Measurements from ENCODE around the gene PLXNA2.

PLXNA2 gene

GRCh38 chr1:208010487-208011071, 233.6 kb downstream of the PLXNA2 start:
- Histone ChIP-seq H3K4me3 (ENCODE audit: low read length) (no peak overlapping the region), H3K4me1 (ENCODE audit: insufficient read depth, low read length) (no peaks in the 10 kb centered on the region), H3K36me3 (ENCODE audit: insufficient read depth, low read length) (no peaks in the 10 kb centered on the region), H3K9ac (ENCODE audit: low read depth, low read length) (no peak overlapping the region), H3K27me3 (ENCODE audit: insufficient read depth, low read length) (no peaks in the 10 kb centered on the region), H3K9me3 (ENCODE audit: insufficient read depth, low read depth, low read length) (no peaks in the 10 kb centered on the region), H3K27ac (ENCODE audit: low read depth, low read length) (no peak overlapping the region)
- 88% methylated on average over 4 of the region's 4 CpGs for WGBS

GRCh38 chr1:208009706-208010444, 234.3 kb downstream of the PLXNA2 start:
- H3K4me1 ChIP-seq (ENCODE audit: insufficient read depth, low read length), result no peaks in the 10 kb centered on the region
- no peak overlapping the region for H3K4me3 ChIP-seq (ENCODE audit: low read length)
- no peak overlapping the region for H3K9ac ChIP-seq (ENCODE audit: low read depth, low read length)
- no peaks in the 10 kb centered on the region for H3K9me3 ChIP-seq (ENCODE audit: insufficient read depth, low read depth, low read length)
- no peaks in the 10 kb centered on the region for H3K36me3 ChIP-seq (ENCODE audit: insufficient read depth, low read length)
- H3K27me3 ChIP-seq (ENCODE audit: insufficient read depth, low read length), result no peaks in the 10 kb centered on the region
- H3K27ac ChIP-seq (ENCODE audit: low read depth, low read length), result no peak overlapping the region
- 93% methylated on average over 10 of the region's 12 CpGs for WGBS

- 94% methylated on average over 5 of the region's 8 CpGs for WGBS
- Histone ChIP-seq H3K9me3 (ENCODE audit: insufficient read depth, low read depth, low read length) (no peaks in the 10 kb centered on the region), H3K4me3 (ENCODE audit: low read length) (no peak overlapping the region), H3K36me3 (ENCODE audit: insufficient read depth, low read length) (no peaks in the 10 kb centered on the region), H3K27me3 (ENCODE audit: insufficient read depth, low read length) (no peaks in the 10 kb centered on the region), H3K27ac (ENCODE audit: low read depth, low read length) (no peak overlapping the region), H3K9ac (ENCODE audit: low read depth, low read length) (no peak overlapping the region), H3K4me1 (ENCODE audit: insufficient read depth, low read length) (no peaks in the 10 kb centered on the region)
Observed at GRCh38 chr1:208009303-208009702, 234.9 kb downstream of the PLXNA2 start.

- H3K9me3 ChIP-seq (ENCODE audit: insufficient read depth, low read depth, low read length), result no peaks in the 10 kb centered on the region
- no peak overlapping the region for H3K27ac ChIP-seq (ENCODE audit: low read depth, low read length)
- H3K9ac ChIP-seq (ENCODE audit: low read depth, low read length), result no peak overlapping the region
- no peak overlapping the region for H3K4me3 ChIP-seq (ENCODE audit: low read length)
- H3K36me3 ChIP-seq (ENCODE audit: insufficient read depth, low read length), result no peaks in the 10 kb centered on the region
- no peaks in the 10 kb centered on the region for H3K4me1 ChIP-seq (ENCODE audit: insufficient read depth, low read length)
- 91% methylated on average over 3 of the region's 3 CpGs for WGBS
- H3K27me3 ChIP-seq (ENCODE audit: insufficient read depth, low read length), result no peaks in the 10 kb centered on the region
Observed at GRCh38 chr1:208008534-208008933, 235.7 kb downstream of the PLXNA2 start.

- 95% methylated on average over 5 of the region's 5 CpGs for WGBS
- Histone ChIP-seq H3K27me3 (ENCODE audit: insufficient read depth, low read length) (no peaks in the 10 kb centered on the region), H3K27ac (ENCODE audit: low read depth, low read length) (no peak overlapping the region), H3K9ac (ENCODE audit: low read depth, low read length) (no peak overlapping the region), H3K4me1 (ENCODE audit: insufficient read depth, low read length) (no peaks in the 10 kb centered on the region), H3K4me3 (ENCODE audit: low read length) (no peak overlapping the region), H3K36me3 (ENCODE audit: insufficient read depth, low read length) (no peaks in the 10 kb centered on the region), H3K9me3 (ENCODE audit: insufficient read depth, low read depth, low read length) (no peaks in the 10 kb centered on the region)
Observed at GRCh38 chr1:208007938-208008342, 236.2 kb downstream of the PLXNA2 start.

DNA sequence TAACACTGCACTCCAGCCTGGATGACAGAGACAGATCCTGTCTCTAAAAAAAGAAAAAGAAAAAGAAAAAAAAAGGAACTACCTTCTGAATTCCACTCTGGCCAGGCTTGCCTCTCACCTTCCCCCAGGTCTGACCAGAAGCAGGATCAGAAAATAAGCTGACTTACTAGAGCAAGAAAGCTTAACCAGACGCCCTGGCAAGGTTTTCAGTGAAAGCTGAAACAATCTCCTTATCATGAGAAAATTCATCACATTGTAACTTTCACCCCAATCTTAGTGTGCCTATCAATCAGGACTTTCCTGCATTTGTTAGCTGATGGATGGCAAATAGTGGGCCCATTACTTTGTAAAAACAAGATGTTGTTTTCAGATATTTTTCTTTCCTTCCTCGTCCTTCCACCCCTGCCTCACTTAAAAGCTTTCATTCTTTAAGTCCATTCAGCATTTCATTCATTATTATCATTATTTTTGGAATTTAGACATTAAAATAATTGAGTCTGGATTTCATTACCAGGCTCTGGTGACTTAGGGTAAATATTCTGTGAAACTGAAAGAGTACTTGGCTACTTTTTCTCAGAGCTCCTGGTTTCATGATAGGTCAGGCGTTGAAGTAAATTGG, 236.8 kb downstream of the PLXNA2 start:
- Histone ChIP-seq H3K9ac (ENCODE audit: low read depth, low read length) (no peak overlapping the region), H3K27ac (ENCODE audit: low read depth, low read length) (no peak overlapping the region), H3K4me1 (ENCODE audit: insufficient read depth, low read length) (no peaks in the 10 kb centered on the region), H3K4me3 (ENCODE audit: low read length) (no peak overlapping the region), H3K27me3 (ENCODE audit: insufficient read depth, low read length) (no peaks in the 10 kb centered on the region), H3K9me3 (ENCODE audit: insufficient read depth, low read depth, low read length) (no peaks in the 10 kb centered on the region), H3K36me3 (ENCODE audit: insufficient read depth, low read length) (no peaks in the 10 kb centered on the region)
- 88% methylated on average over 2 of the region's 3 CpGs for WGBS

GRCh38 chr1:208006258-208006920, 237.8 kb downstream of the PLXNA2 start:
- WGBS, result 88% methylated on average over 2 of the region's 2 CpGs
- no peaks in the 10 kb centered on the region for H3K9me3 ChIP-seq (ENCODE audit: insufficient read depth, low read depth, low read length)
- no peak overlapping the region for H3K4me3 ChIP-seq (ENCODE audit: low read length)
- no peak overlapping the region for H3K9ac ChIP-seq (ENCODE audit: low read depth, low read length)
- H3K36me3 ChIP-seq (ENCODE audit: insufficient read depth, low read length), result no peaks in the 10 kb centered on the region
- no peak overlapping the region for H3K27ac ChIP-seq (ENCODE audit: low read depth, low read length)
- H3K4me1 ChIP-seq (ENCODE audit: insufficient read depth, low read length), result no peaks in the 10 kb centered on the region
- H3K27me3 ChIP-seq (ENCODE audit: insufficient read depth, low read length), result no peaks in the 10 kb centered on the region

DNA sequence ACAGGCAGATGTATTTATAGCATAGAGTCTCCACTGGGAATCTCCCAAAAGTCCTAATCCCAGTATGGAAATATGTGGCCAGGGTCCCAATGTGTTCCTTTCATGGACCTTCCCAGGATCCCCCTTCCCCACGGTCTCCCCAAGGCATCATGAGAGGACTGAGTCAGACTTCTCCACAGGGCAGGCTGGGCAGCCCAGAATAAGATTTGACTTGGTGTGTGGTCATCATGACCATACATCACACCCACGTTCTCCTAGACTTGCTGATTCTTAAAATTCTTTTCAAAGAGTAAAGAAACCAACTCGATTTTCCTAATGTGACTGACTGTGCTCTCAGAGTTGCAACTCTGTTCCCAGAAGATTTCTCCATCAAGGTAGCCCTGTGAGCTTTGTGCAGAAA, 239.3 kb downstream of the PLXNA2 start:
- no peaks in the 10 kb centered on the region for H3K9me3 ChIP-seq (ENCODE audit: insufficient read depth, low read depth, low read length)
- H3K4me3 ChIP-seq (ENCODE audit: low read length), result no peak overlapping the region
- H3K4me1 ChIP-seq (ENCODE audit: insufficient read depth, low read length), result no peaks in the 10 kb centered on the region
- H3K27me3 ChIP-seq (ENCODE audit: insufficient read depth, low read length), result no peaks in the 10 kb centered on the region
- H3K36me3 ChIP-seq (ENCODE audit: insufficient read depth, low read length), result no peaks in the 10 kb centered on the region
- WGBS, result 77% methylated on average over 3 of the region's 3 CpGs
- H3K27ac ChIP-seq (ENCODE audit: low read depth, low read length), result no peak overlapping the region
- no peak overlapping the region for H3K9ac ChIP-seq (ENCODE audit: low read depth, low read length)

DNA sequence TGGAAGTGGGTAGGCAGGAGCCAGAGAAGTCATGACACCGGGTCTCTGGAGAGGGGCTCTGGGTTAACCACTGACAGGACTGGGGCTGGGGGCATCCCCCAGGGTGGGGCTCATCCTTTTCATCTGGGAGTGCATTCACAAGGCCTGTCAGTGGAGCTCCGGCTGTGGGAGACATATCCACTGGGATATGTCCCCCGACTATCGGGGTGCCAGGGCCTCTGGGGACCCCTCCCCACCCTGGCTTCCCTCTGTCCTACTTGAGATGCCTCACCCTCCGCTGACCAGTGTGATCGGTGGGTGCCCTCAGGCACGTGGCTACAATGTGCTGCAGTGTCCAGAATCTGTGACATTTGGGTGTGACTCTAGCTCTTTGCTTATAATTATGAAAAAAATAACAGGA, 240.9 kb downstream of the PLXNA2 start:
- Histone ChIP-seq H3K4me1 (ENCODE audit: insufficient read depth, low read length) (peaks cover 7% of the 10 kb centered on the region), H3K36me3 (ENCODE audit: insufficient read depth, low read length) (no peaks in the 10 kb centered on the region), H3K27me3 (ENCODE audit: insufficient read depth, low read length) (no peaks in the 10 kb centered on the region), H3K27ac (ENCODE audit: low read depth, low read length) (no peak overlapping the region), H3K9me3 (ENCODE audit: insufficient read depth, low read depth, low read length) (no peaks in the 10 kb centered on the region), H3K9ac (ENCODE audit: low read depth, low read length) (no peak overlapping the region), H3K4me3 (ENCODE audit: low read length) (no peak overlapping the region)
- 93% methylated on average over 7 of the region's 7 CpGs for WGBS

DNA sequence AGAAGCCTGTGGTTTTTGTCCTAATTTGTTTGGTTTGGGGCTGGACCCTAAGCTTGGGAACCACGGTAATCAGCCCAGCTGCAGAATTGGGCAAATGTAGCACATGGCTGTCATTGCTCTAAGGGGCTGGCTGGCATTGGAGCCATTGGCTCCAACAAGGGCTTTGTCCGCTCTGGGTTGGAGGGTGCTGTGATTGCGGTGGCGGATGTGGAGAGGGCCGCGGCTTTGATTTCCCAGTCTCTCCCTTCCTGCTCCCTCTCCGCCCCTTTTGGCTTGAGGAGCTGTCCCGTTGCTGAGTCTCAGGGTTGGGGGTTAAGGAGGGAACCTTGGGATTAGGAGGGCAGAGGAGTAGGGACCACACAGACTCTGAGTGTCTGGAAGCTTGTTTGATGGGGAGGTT, 241.5 kb downstream of the PLXNA2 start:
- no peaks in the 10 kb centered on the region for H3K27me3 ChIP-seq (ENCODE audit: insufficient read depth, low read length)
- H3K4me3 ChIP-seq (ENCODE audit: low read length), result no peak overlapping the region
- peaks cover 11% of the 10 kb centered on the region for H3K4me1 ChIP-seq (ENCODE audit: insufficient read depth, low read length)
- H3K36me3 ChIP-seq (ENCODE audit: insufficient read depth, low read length), result no peaks in the 10 kb centered on the region
- no peak overlapping the region for H3K9ac ChIP-seq (ENCODE audit: low read depth, low read length)
- no peaks in the 10 kb centered on the region for H3K9me3 ChIP-seq (ENCODE audit: insufficient read depth, low read depth, low read length)
- no peak overlapping the region for H3K27ac ChIP-seq (ENCODE audit: low read depth, low read length)
- 88% methylated on average over 8 of the region's 8 CpGs for WGBS

DNA sequence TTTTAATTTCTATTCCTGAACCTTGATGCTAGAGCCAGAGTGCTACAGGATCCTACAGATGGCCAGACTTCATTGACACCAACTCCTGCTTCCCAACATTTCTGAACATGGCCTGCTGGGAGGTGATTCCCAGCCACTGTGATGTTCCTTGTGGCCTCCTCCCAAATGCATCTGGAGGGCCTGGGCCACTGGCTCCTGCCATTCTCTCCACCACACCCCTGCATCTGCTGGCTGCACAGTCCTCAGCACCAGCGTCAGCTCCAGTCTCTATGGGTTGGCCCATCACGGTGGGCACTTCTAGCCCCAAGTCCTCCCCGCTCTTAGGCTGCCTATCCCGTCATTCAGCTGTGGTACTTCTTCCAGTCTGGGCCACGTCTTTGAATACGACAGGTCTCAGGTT, 242.1 kb downstream of the PLXNA2 start:
- Histone ChIP-seq H3K4me3 (ENCODE audit: low read length) (no peak overlapping the region), H3K9ac (ENCODE audit: low read depth, low read length) (no peak overlapping the region), H3K27me3 (ENCODE audit: insufficient read depth, low read length) (no peaks in the 10 kb centered on the region), H3K27ac (ENCODE audit: low read depth, low read length) (no peak overlapping the region), H3K36me3 (ENCODE audit: insufficient read depth, low read length) (no peaks in the 10 kb centered on the region), H3K9me3 (ENCODE audit: insufficient read depth, low read depth, low read length) (no peaks in the 10 kb centered on the region), H3K4me1 (ENCODE audit: insufficient read depth, low read length) (peaks cover 11% of the 10 kb centered on the region)
- WGBS, result 93% methylated on average over 6 of the region's 6 CpGs

Data from HUES64 (cell line).